Tibial nerve (tissue), 4 donors: ENCODE data around the gene PRICKLE2. TPM values are rescaled to one million over a fixed set of nuclear protein-coding genes. Genes with fewer than 3 reads are reported as not detected.

Experiments used
- DNase-seq, 2 donors: peaks; one replicate each; pipeline ENCODE4 v3.0.0-alpha.2; 2019; ENCODE audit warnings: low spot score in 2 of 2
- H3K27ac ChIP-seq, 4 donors: fragments of 200-600 bp; sonication (generic) in 3 of 4; one replicate each; pipeline ENCODE4 v1.5.1; 2017 to 2019; ENCODE audit warnings: mild to moderate bottlenecking in 1 of 4
- H3K27me3 ChIP-seq, 2 donors: fragments of 200-600 bp; sonication (generic) in 1 of 2; one replicate each; pipeline versions ENCODE4 v1.5.1 to v1.6.0; 2017 to 2019
- H3K36me3 ChIP-seq, 3 donors: fragments of 200-600 bp; sonication (generic); one replicate each; pipeline ENCODE4 v1.5.1; 2018 to 2019
- H3K4me1 ChIP-seq, 4 donors: fragments of 200-600 bp; sonication (generic) in 3 of 4; one replicate each; pipeline ENCODE4 v1.5.1; 2017 to 2019
- H3K4me3 ChIP-seq, 4 donors: fragments of 200-600 bp; sonication (generic) in 3 of 4; one replicate each; pipeline ENCODE4 v1.5.1; 2017 to 2019; ENCODE audit warnings: mild to moderate bottlenecking in 1 of 4, moderate library complexity in 1 of 4
- H3K9me3 ChIP-seq, 4 donors: fragments of 200-600 bp; sonication (generic) in 3 of 4; one replicate each; pipeline ENCODE4 v1.5.1; 2017 to 2019
- EP300 ChIP-seq, 2 donors: sonication (generic); formaldehyde crosslinking; IDR thresholded peaks; one replicate each; pipeline ENCODE4 v1.6.1; 2017; ENCODE audit warnings: antibody characterized with exemption in 2 of 2, mild to moderate bottlenecking in 1 of 2
- POLR2A ChIP-seq, 2 donors: fragments of 450-650 bp; IDR thresholded peaks; one replicate each; pipeline ENCODE4 v1.6.1; 2017; ENCODE audit warnings: antibody characterized with exemption in 2 of 2, mild to moderate bottlenecking in 2 of 2, moderate library complexity in 2 of 2
- WGBS, 2 donors: methylation state at CpG; one replicate each; pipeline ENCODE4 v1.1.5; 2018; 5-methylcytosine and 5-hydroxymethylcytosine counted together
- total RNA-seq, 4 donors: library from RNA; depleted of rRNA; stranded (reverse); fragments of >200 nt; gene quantifications; one replicate each; pipeline ENCODE4 v1.1.0, GENCODE V29; 2016
- TF ChIP-seq, protein P1 (sequence below), 5 experiments: fragments of 200-600 bp in 3 of 5; fragments of 450-650 bp in 2 of 5; sonication (generic) in 3 of 5; IDR thresholded peaks; one replicate each; pipeline ENCODE4 v1.5.1; 2016 to 2019; ENCODE audit warnings: antibody characterized with exemption in 5 of 5, mild to moderate bottlenecking in 3 of 5, moderate library complexity in 2 of 5

The PRICKLE2 gene
- total RNA-seq, 4 donors from 2014 or later = 24.5 to 39.1 (median 35.2) TPM

DNA sequence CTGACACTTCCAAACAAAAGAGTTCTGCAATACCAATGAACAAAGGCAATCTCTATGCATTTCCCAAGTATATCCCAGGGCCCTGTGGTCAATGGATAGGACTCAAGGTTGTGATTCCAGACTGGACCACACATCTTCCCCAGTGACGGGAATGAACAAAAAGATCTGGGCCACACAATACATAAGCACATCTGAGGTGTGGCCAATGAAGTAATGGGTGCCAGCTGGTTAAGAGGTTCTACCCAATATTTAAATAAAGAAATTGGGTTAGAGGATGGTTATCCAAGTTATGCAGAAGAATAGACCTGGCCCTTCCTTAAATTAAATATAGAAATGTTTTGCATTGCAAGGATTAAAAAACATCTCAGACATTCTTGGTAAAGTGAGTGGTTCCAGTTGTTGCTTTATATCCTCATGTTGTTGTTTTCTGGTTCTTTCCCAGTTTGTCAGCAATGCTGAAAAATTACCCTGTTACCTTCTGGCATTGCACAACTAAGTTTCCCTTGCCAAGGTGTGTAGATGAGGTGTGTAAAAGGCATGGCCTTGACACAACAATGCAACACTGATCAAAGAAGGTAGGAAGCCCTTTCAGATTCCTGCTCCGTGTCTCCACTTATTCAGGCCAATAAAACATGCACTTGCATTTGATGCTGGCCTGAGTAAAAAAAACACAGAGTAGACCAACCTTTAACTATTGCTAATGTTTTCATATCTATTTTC, 86.5 kb downstream of the PRICKLE2 start:
- 78 to 87% methylated on average over 2 of the region's 2 CpGs for WGBS, 2 donors
- no peak for DNase-seq
- Histone ChIP-seq H3K9me3 (no peaks in the 10 kb centered on the region), H3K27ac (no peak overlapping the region), H3K27me3 (no peaks in the 10 kb centered on the region), H3K36me3 (no peaks in the 10 kb centered on the region), H3K4me1 (peaks cover 0 to 22% (median 6%) of the 10 kb centered on the region in 4 donors), H3K4me3 (no peak overlapping the region)
- no peak for TF ChIP-seq POLR2A (IDR thresholded peaks at IDR 0.05)
- TF ChIP-seq, protein P1, sequence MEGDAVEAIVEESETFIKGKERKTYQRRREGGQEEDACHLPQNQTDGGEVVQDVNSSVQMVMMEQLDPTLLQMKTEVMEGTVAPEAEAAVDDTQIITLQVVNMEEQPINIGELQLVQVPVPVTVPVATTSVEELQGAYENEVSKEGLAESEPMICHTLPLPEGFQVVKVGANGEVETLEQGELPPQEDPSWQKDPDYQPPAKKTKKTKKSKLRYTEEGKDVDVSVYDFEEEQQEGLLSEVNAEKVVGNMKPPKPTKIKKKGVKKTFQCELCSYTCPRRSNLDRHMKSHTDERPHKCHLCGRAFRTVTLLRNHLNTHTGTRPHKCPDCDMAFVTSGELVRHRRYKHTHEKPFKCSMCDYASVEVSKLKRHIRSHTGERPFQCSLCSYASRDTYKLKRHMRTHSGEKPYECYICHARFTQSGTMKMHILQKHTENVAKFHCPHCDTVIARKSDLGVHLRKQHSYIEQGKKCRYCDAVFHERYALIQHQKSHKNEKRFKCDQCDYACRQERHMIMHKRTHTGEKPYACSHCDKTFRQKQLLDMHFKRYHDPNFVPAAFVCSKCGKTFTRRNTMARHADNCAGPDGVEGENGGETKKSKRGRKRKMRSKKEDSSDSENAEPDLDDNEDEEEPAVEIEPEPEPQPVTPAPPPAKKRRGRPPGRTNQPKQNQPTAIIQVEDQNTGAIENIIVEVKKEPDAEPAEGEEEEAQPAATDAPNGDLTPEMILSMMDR (IDR thresholded peaks at IDR 0.05) = no peak
- TF ChIP-seq EP300 (IDR thresholded peaks at IDR 0.05) = no peak

DNA sequence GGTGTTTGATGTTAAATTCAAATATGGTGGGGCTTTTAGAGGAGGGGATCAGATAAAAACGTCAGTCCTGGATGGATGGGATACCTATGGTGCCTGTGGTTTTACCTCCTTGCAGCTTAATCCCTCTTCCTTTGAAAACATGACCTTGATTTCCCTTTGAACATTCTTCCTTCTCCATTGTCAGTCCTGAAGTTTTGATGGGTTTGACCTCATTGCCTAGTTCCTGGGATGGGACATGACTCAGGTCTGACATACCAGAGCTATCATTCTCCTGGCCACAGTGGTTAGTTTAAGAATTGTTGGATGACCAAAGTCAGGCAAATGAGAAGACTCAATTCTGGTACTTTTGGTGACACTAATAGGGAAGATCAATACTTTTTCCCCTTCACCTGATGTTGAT, 87.2 kb downstream of the PRICKLE2 start:
- TF ChIP-seq EP300 (IDR thresholded peaks at IDR 0.05) (no peak), POLR2A (IDR thresholded peaks at IDR 0.05) (no peak)
- TF ChIP-seq, protein P1 (IDR thresholded peaks at IDR 0.05) = no peak
- Histone ChIP-seq H3K27me3 (no peaks in the 10 kb centered on the region), H3K27ac (no peak overlapping the region), H3K36me3 (no peaks in the 10 kb centered on the region), H3K4me1 (peaks cover 0 to 20% (median 2%) of the 10 kb centered on the region in 4 donors), H3K9me3 (no peaks in the 10 kb centered on the region), H3K4me3 (no peak overlapping the region)
- WGBS, 2 donors = 71 to 85% methylated on average over 1 of the region's 1 CpG
- DNase-seq = no peak

DNA sequence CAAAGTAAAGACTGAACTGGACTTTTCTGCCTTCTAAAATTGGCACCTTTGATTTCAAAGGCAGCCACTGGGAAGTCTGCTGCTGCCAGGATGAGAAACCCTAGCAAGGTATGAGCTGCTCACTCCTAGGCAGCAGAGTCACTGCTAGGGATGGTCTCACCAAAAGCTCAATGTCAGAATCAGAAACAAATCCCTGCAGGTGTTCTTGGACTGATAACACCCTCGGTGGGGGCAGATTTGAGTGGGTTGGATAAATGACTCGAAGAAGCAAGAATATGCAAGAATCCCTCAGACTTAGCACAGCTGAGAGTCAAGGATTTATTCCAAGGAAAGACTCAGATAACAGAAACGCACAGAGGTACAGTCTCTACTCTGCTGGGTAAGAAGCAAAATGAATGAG, 90.4 kb downstream of the PRICKLE2 start:
- no peak for TF ChIP-seq POLR2A (IDR thresholded peaks at IDR 0.05)
- TF ChIP-seq, protein P1 (IDR thresholded peaks at IDR 0.05) = no peak
- TF ChIP-seq EP300 (IDR thresholded peaks at IDR 0.05) = no peak
- Histone ChIP-seq H3K36me3 (peaks cover 0 to 4% (median 0%) of the 10 kb centered on the region in 3 donors), H3K9me3 (no peaks in the 10 kb centered on the region), H3K27ac (no peak overlapping the region), H3K4me3 (no peak overlapping the region), H3K4me1 (peaks cover 0 to 7% (median 2%) of the 10 kb centered on the region in 4 donors), H3K27me3 (no peaks in the 10 kb centered on the region)
- no peak for DNase-seq
- WGBS, 2 donors = 70 to 81% methylated on average over 3 of the region's 3 CpGs

DNA sequence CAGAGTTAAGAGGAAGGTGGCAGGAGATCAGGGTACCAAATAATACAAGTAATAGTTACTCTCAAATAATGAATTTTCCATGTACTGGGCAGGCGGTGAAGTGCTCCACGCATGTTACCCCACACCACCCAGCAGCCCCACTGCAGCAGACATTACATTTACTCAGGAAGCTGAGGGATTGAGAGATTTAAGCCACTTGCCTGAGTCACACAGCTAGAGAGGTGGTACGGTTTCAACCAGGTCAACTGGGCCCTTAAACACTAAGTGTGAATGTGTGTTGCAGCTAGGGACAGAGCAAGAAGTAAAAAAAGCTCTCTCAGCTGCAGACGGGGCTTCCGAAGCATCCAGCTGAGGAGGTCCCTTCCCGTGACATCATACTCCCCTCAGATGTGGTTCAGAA, 91.3 kb downstream of the PRICKLE2 start:
- 76 to 80% methylated on average over 6 of the region's 6 CpGs for WGBS, 2 donors
- Histone ChIP-seq H3K27ac (no peak overlapping the region), H3K4me1 (peaks cover 0 to 7% (median 2%) of the 10 kb centered on the region in 4 donors)

DNA sequence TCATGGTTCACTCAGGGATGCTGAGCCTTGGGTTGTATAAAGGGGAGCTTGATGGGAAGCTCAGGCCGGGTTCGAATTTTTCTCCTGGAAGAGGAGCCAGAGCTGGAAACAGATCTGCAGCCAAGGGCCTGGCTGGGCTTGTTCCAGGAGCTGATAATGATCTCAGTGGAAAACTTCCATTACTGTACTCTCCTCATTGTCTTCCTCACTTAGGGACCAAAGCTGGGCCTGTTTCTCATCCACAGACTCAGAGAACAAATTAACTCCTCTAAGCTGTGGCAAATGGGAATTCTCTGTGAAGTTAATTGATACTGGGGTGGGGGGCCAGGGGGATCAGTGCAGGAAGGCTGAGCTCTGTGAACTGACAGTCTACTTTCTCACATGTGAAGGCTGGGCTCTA, 92.0 kb downstream of the PRICKLE2 start:
- no peak overlapping the region for H3K27ac ChIP-seq
- peaks cover 0 to 5% (median 0%) of the 10 kb centered on the region in 3 donors for H3K36me3 ChIP-seq
- H3K9me3 ChIP-seq = no peaks in the 10 kb centered on the region
- 50 to 78% methylated on average over 2 of the region's 2 CpGs for WGBS, 2 donors
- TF ChIP-seq, protein P1 (IDR thresholded peaks at IDR 0.05) = no peak
- no peak for TF ChIP-seq EP300 (IDR thresholded peaks at IDR 0.05)
- TF ChIP-seq POLR2A (IDR thresholded peaks at IDR 0.05) = no peak
- no peak for DNase-seq
- H3K4me3 ChIP-seq = no peak overlapping the region
- H3K4me1 ChIP-seq = peaks cover 0 to 7% (median 2%) of the 10 kb centered on the region in 4 donors
- no peaks in the 10 kb centered on the region for H3K27me3 ChIP-seq

More for the DNA sequence above, 91.3 kb downstream of the PRICKLE2 start:
- H3K9me3 ChIP-seq = no peaks in the 10 kb centered on the region
- no peaks in the 10 kb centered on the region for H3K27me3 ChIP-seq
- H3K4me3 ChIP-seq = no peak overlapping the region
- DNase-seq = no peak
- TF ChIP-seq POLR2A (IDR thresholded peaks at IDR 0.05) (no peak), EP300 (IDR thresholded peaks at IDR 0.05) (no peak)
- TF ChIP-seq, protein P1 (IDR thresholded peaks at IDR 0.05) = no peak
- peaks cover 0 to 4% (median 0%) of the 10 kb centered on the region in 3 donors for H3K36me3 ChIP-seq
